K562 (cell line): ENCODE data around the gene OR7C1. TPM values are rescaled to one million over a fixed set of nuclear protein-coding genes. Genes with fewer than 3 reads are reported as not detected.

Experiments
- ATAC-seq: fragments of 200-7000 bp; cut with Tn5 transposase; 3 replicates; pipeline ENCODE4 v1.9.1; 2020; ENCODE audit warnings: moderate library complexity
- BruUV-seq: library from RNA; stranded (reverse); fragments of 400-500 nt; replicated peaks from 2 replicates; lab custom pipeline; 2021; lab: Mats Ljungman, UMichigan
- CTCF ChIA-PET: fragments of 300-600 bp; formaldehyde crosslinking; extraction: SDS; loops from one replicate; lab custom pipeline; 2021; ENCODE audit warnings: low intra/inter-chr PET ratio; lab: Yijun Ruan, JAX
- POLR2A ChIA-PET: fragments of 300-600, 350-650 bp; sonication (Branson Sonifier 250); formaldehyde crosslinking; extraction: SDS; loops from one replicate; lab custom pipeline; 2021; ENCODE audit warnings: antibody characterized with exemption, inconsistent platforms; lab: Yijun Ruan, JAX
- DNase-seq, 4 experiments: peaks; one replicate each; pipeline versions ENCODE4 v3.0.0 to v3.0.0-alpha.2; 2011 to 2018; ENCODE audit warnings: low spot score in 3 of 4, mixed read lengths in 3 of 4; ENCODE audit errors: extremely low read depth in 1 of 4
- FAIRE-seq: peaks from 2 replicates; lab custom pipeline; 2011; peaks lifted over from hg19 to GRCh38; lab: Jason Lieb, UNC
- H2AFZ ChIP-seq: 2 replicates; pipeline ENCODE4 v1.6.0; 2011; ENCODE audit warnings: low read depth, low read length, control low read depth, inconsistent platforms
- H3K27ac ChIP-seq: fragments of 200-600 bp; 3 replicates; pipeline ENCODE4 v1.8.0; 2011; ENCODE audit warnings: low read depth, mild to moderate bottlenecking, control low read depth, inconsistent platforms, low read length, moderate library complexity, mixed read lengths; ENCODE audit errors: extremely low read depth
- H3K27me3 ChIP-seq, 2 experiments: fragments of 300-600 bp in 1 of 2; 2 replicates in 1 of 2; 3 replicates in 1 of 2; pipeline versions ENCODE4 v1.6.0 to v1.8.0; 2011; ENCODE audit warnings: inconsistent platforms in 2 of 2, low read length in 2 of 2, mild to moderate bottlenecking in 1 of 2, mixed read lengths in 1 of 2, moderate library complexity in 1 of 2; ENCODE audit not compliant: control insufficient read depth in 2 of 2, insufficient read depth in 2 of 2
- H3K36me3 ChIP-seq: fragments of 300-600 bp; 3 replicates; pipeline ENCODE4 v1.8.0; 2011; ENCODE audit warnings: mild to moderate bottlenecking, low read length, inconsistent platforms; ENCODE audit not compliant: control insufficient read depth, insufficient read depth
- H3K4me1 ChIP-seq, 2 experiments: fragments of 200-600 bp in 1 of 2; replicated peaks in 1 of 2; 2 replicates in 1 of 2; 3 replicates in 1 of 2; pipeline versions ENCODE4 v1.5.1 to v1.8.0; 2011; ENCODE audit warnings: inconsistent platforms in 2 of 2, low read length in 2 of 2, mild to moderate bottlenecking in 1 of 2, mixed read lengths in 1 of 2, moderate library complexity in 1 of 2; ENCODE audit not compliant: control insufficient read depth in 2 of 2, insufficient read depth in 2 of 2
- H3K4me2 ChIP-seq: 2 replicates; pipeline ENCODE4 v1.6.1; 2011; ENCODE audit warnings: low read length, control low read depth, inconsistent platforms, mixed read lengths; ENCODE audit not compliant: insufficient read depth
- H3K4me3 ChIP-seq: fragments of 200-600 bp; sonication (generic), shearing (Covaris generic); 2 replicates; pipeline ENCODE4 v1.5.1; 2016; ENCODE audit warnings: control low read depth, inconsistent platforms
- H3K79me2 ChIP-seq: fragments of 200-600 bp; 3 replicates; pipeline ENCODE4 v1.8.0; 2011; ENCODE audit warnings: low read length, inconsistent platforms; ENCODE audit not compliant: control insufficient read depth, insufficient read depth
- H3K9ac ChIP-seq, 2 experiments: 2 replicates each; pipeline versions ENCODE4 v1.6.0 to v1.6.1; 2011; ENCODE audit warnings: low read depth in 2 of 2, low read length in 2 of 2, control low read depth in 1 of 2, inconsistent platforms in 1 of 2, mild to moderate bottlenecking in 1 of 2, mixed read lengths in 1 of 2; ENCODE audit not compliant: insufficient read depth in 1 of 2
- H3K9me1 ChIP-seq: one replicate; pipeline ENCODE4 v1.6.0; 2011; ENCODE audit warnings: inconsistent platforms, mild to moderate bottlenecking, low read length, moderate library complexity; ENCODE audit not compliant: control insufficient read depth, insufficient read depth
- H3K9me3 ChIP-seq: replicated peaks from 2 replicates; pipeline ENCODE4 v1.5.1; 2011; ENCODE audit warnings: low read depth, low read length, inconsistent platforms; ENCODE audit not compliant: control insufficient read depth, insufficient read depth
- H4K20me1 ChIP-seq: replicated peaks from 2 replicates; pipeline ENCODE4 v1.6.1; 2011; ENCODE audit warnings: low read length, inconsistent platforms, mixed read lengths; ENCODE audit not compliant: control insufficient read depth, insufficient read depth
- CSDE1 ChIP-seq, 2 experiments: fragments of 450-650 bp; IDR thresholded peaks; 2 replicates each; pipeline ENCODE4 v1.6.1; 2016; ENCODE audit warnings: mild to moderate bottlenecking in 1 of 2
- DACH1 ChIP-seq: fragments of 450-650 bp; IDR thresholded peaks from 2 replicates; pipeline ENCODE4 v1.6.1; 2018; ENCODE audit not compliant: partially characterized antibody
- HSF4 ChIP-seq: fragments of 250-450 bp; sonication (Bioruptor Pico); IDR thresholded peaks from 2 replicates; pipeline ENCODE4 v2.1.2; 2022; ENCODE audit warnings: mild to moderate bottlenecking, moderate library complexity, borderline replicate concordance
- ILK ChIP-seq: fragments of 450-650 bp; IDR thresholded peaks from 2 replicates; pipeline ENCODE4 v1.6.1; 2016; ENCODE audit warnings: missing genetic modification characterization, low read depth, mild to moderate bottlenecking, missing compliant biosample characterization, moderate library complexity, borderline replicate concordance
- TCF7 ChIP-seq: sonication (generic); IDR thresholded peaks from 2 replicates; pipeline ENCODE4 v1.6.1; 2016; ENCODE audit warnings: antibody characterized with exemption, borderline replicate concordance
- ZBTB1 ChIP-seq: sonication (generic); formaldehyde crosslinking; IDR thresholded peaks from 2 replicates; pipeline ENCODE4 v1.8.1; 2023; ENCODE audit warnings: missing genetic modification reagents, low read depth, mild to moderate bottlenecking, borderline replicate concordance
- ZBTB17 ChIP-seq: fragments of 450-650 bp; formaldehyde crosslinking; IDR thresholded peaks from 2 replicates; pipeline ENCODE4 v1.4.0; 2020; ENCODE audit warnings: mild to moderate bottlenecking
- ZNF253 ChIP-seq: fragments of 250-450 bp; sonication (Bioruptor Pico); conservative IDR thresholded peaks from 2 replicates; pipeline ENCODE4 v1.6.1; 2021; ENCODE audit warnings: mild to moderate bottlenecking
- ZNF830 ChIP-seq: fragments of 250-450 bp; sonication (Bioruptor Pico); IDR thresholded peaks from 2 replicates; pipeline ENCODE4 v1.5.0; 2021; ENCODE audit warnings: mild to moderate bottlenecking
- whole genome bisulfite sequencing: fragments of 100-300 bp; shearing (Covaris generic); methylation state at CpG from one replicate; pipeline ENCODE4 v1.1.6; 2016; ENCODE audit warnings: low coverage, mixed read lengths; ENCODE audit not compliant: insufficient coverage; ENCODE audit errors: missing lambda C conversion rate; 5-methylcytosine and 5-hydroxymethylcytosine counted together
- in situ Hi-C: fragments of 300-500 bp; cut with MboI; formaldehyde crosslinking; loops from 4 replicates; pipeline ENCODE4 v1.15.0; 2018; ENCODE audit warnings: inconsistent platforms, mixed read lengths
- intact Hi-C: fragments of 100-400 bp; cut with micrococcal nuclease; formaldehyde crosslinking; loops from 2 replicates; pipeline ENCODE4 v1.14.2; 2022
- polyA plus RNA-seq, 8 experiments: library from polyadenylated mRNA; depleted of rRNA in 4 of 8; stranded (reverse) in 5 of 8; unstranded in 3 of 8; fragments of >200 nt; fragmentation: Nextera tagmentation in 2 of 8; fragmentation: Illumina TruSeq in 1 of 8; extraction: Ambion mirVana in 2 of 8; extraction: Trizol in 1 of 8; gene quantifications; 2 replicates each; pipeline versions ENCODE4 v1.2.1 to v1.2.3, GENCODE V29; 2011 to 2014; ENCODE audit warnings: inconsistent platforms in 1 of 8, missing spikeins in 1 of 8
- total RNA-seq, 7 experiments: library from RNA; depleted of rRNA in 6 of 7; stranded (reverse); fragments of >200 nt in 6 of 7; fragmentation: Illumina TruSeq in 2 of 7; extraction: Trizol in 2 of 7; gene quantifications; 2 replicates each; pipeline versions ENCODE4 v1.2.1 to v1.2.3, GENCODE V29; 2011 to 2021; ENCODE audit warnings: low replicate concordance in 1 of 7
- TF ChIP-seq, protein P1 (sequence below): sonication (generic); formaldehyde crosslinking; IDR thresholded peaks from 2 replicates; pipeline ENCODE4 v1.8.1; 2023; ENCODE audit warnings: mild to moderate bottlenecking, missing genetic modification reagents
- TF ChIP-seq, protein P2 (sequence below): fragments of 200-600 bp; sonication (generic); IDR thresholded peaks from one replicate; pipeline ENCODE4 v1.6.1; 2012; ENCODE audit warnings: mild to moderate bottlenecking, low read depth, low read length, inconsistent platforms

Gene OR7C1
- total and polyA plus RNA-seq, 9 of the 15 experiments (the other 6 are each of a cell fraction or from before 2014, with no cell fraction given) = 0.01 to 0.18 (median 0.10) TPM; not detected in 1

DNA sequence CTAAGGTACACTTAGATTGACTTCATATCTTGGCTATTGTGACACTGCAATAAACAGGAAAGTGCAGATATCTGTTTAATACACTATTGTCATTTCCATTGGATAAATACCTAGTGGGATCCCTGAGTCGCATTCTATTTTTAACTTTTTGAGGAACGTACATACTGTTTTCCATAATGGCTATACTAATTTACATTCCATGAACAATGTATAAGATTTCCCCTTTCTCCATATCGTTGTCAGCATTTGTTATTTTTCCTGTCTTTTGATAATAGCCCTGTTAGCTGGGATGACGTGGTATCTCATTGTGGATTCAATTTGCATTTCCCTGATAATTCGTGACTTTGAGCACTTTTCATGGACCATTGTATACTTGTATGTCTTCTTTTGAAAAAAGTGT, 33.5 kb upstream of the OR7C1 start:
- Histone ChIP-seq H4K20me1 (no peaks in the 10 kb centered on the region), H3K79me2 (no peaks in the 10 kb centered on the region), H3K4me3 (no peak overlapping the region), H3K36me3 (no peaks in the 10 kb centered on the region), H3K27me3 (peaks cover 0 to 9% of the 10 kb centered on the region in 2 experiments; a peak in 1 of 5 replicates), H2AFZ (no peak overlapping the region), H3K9ac (no peak overlapping the region), H3K27ac (no peak overlapping the region), H3K9me3 (peaks cover 2% of the 10 kb centered on the region; the same call in 1 of the 2 replicates), H3K9me1 (no peaks in the 10 kb centered on the region), H3K4me2 (no peak overlapping the region), H3K4me1 (no peaks in the 10 kb centered on the region)
- BruUV-seq = no TSS peak
- DNase-seq (no peak), FAIRE-seq (no peak), ATAC-seq (no peak)
- in situ Hi-C loops = loop anchor here (25.0 kb wide), 1 partner anchor 694 kb away; no protein-coding TSS in a partner anchor
- CTCF ChIA-PET = no interaction called here
- POLR2A ChIA-PET = interaction anchor here (0.6 kb wide), 1 partner anchor 7 kb away, joined by 3 read pairs; no protein-coding TSS in a partner anchor
- intact Hi-C loops = no loop called here
- 0% methylated on average over 5 of the region's 5 CpGs for WGBS
- TF ChIP-seq DACH1 (no peak), TCF7 (no peak), CSDE1 (IDR thresholded peaks at IDR 0.05) (no peak), ZNF830 (CRISPR knock-in tag) (no peak), ZBTB17 (CRISPR knock-in tag) (no peak), ZBTB1 (no peak), ILK (tag) (no peak), ZNF253 (CRISPR knock-in tag) (no peak), HSF4 (CRISPR knock-in tag) (no peak)
- TF ChIP-seq, protein P1, sequence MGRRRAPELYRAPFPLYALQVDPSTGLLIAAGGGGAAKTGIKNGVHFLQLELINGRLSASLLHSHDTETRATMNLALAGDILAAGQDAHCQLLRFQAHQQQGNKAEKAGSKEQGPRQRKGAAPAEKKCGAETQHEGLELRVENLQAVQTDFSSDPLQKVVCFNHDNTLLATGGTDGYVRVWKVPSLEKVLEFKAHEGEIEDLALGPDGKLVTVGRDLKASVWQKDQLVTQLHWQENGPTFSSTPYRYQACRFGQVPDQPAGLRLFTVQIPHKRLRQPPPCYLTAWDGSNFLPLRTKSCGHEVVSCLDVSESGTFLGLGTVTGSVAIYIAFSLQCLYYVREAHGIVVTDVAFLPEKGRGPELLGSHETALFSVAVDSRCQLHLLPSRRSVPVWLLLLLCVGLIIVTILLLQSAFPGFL = no peak
- TF ChIP-seq, protein P2, sequence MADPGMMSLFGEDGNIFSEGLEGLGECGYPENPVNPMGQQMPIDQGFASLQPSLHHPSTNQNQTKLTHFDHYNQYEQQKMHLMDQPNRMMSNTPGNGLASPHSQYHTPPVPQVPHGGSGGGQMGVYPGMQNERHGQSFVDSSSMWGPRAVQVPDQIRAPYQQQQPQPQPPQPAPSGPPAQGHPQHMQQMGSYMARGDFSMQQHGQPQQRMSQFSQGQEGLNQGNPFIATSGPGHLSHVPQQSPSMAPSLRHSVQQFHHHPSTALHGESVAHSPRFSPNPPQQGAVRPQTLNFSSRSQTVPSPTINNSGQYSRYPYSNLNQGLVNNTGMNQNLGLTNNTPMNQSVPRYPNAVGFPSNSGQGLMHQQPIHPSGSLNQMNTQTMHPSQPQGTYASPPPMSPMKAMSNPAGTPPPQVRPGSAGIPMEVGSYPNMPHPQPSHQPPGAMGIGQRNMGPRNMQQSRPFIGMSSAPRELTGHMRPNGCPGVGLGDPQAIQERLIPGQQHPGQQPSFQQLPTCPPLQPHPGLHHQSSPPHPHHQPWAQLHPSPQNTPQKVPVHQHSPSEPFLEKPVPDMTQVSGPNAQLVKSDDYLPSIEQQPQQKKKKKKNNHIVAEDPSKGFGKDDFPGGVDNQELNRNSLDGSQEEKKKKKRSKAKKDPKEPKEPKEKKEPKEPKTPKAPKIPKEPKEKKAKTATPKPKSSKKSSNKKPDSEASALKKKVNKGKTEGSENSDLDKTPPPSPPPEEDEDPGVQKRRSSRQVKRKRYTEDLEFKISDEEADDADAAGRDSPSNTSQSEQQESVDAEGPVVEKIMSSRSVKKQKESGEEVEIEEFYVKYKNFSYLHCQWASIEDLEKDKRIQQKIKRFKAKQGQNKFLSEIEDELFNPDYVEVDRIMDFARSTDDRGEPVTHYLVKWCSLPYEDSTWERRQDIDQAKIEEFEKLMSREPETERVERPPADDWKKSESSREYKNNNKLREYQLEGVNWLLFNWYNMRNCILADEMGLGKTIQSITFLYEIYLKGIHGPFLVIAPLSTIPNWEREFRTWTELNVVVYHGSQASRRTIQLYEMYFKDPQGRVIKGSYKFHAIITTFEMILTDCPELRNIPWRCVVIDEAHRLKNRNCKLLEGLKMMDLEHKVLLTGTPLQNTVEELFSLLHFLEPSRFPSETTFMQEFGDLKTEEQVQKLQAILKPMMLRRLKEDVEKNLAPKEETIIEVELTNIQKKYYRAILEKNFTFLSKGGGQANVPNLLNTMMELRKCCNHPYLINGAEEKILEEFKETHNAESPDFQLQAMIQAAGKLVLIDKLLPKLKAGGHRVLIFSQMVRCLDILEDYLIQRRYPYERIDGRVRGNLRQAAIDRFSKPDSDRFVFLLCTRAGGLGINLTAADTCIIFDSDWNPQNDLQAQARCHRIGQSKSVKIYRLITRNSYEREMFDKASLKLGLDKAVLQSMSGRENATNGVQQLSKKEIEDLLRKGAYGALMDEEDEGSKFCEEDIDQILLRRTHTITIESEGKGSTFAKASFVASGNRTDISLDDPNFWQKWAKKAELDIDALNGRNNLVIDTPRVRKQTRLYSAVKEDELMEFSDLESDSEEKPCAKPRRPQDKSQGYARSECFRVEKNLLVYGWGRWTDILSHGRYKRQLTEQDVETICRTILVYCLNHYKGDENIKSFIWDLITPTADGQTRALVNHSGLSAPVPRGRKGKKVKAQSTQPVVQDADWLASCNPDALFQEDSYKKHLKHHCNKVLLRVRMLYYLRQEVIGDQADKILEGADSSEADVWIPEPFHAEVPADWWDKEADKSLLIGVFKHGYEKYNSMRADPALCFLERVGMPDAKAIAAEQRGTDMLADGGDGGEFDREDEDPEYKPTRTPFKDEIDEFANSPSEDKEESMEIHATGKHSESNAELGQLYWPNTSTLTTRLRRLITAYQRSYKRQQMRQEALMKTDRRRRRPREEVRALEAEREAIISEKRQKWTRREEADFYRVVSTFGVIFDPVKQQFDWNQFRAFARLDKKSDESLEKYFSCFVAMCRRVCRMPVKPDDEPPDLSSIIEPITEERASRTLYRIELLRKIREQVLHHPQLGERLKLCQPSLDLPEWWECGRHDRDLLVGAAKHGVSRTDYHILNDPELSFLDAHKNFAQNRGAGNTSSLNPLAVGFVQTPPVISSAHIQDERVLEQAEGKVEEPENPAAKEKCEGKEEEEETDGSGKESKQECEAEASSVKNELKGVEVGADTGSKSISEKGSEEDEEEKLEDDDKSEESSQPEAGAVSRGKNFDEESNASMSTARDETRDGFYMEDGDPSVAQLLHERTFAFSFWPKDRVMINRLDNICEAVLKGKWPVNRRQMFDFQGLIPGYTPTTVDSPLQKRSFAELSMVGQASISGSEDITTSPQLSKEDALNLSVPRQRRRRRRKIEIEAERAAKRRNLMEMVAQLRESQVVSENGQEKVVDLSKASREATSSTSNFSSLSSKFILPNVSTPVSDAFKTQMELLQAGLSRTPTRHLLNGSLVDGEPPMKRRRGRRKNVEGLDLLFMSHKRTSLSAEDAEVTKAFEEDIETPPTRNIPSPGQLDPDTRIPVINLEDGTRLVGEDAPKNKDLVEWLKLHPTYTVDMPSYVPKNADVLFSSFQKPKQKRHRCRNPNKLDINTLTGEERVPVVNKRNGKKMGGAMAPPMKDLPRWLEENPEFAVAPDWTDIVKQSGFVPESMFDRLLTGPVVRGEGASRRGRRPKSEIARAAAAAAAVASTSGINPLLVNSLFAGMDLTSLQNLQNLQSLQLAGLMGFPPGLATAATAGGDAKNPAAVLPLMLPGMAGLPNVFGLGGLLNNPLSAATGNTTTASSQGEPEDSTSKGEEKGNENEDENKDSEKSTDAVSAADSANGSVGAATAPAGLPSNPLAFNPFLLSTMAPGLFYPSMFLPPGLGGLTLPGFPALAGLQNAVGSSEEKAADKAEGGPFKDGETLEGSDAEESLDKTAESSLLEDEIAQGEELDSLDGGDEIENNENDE = no peak
